ENCODE data around the gene FN1.
"Not testable (repeated sequence)": the region's sequence is repeated elsewhere in the genome, so short reads cannot be mapped to it uniquely, and the experiment has no call there.

The FN1 gene

DNA sequence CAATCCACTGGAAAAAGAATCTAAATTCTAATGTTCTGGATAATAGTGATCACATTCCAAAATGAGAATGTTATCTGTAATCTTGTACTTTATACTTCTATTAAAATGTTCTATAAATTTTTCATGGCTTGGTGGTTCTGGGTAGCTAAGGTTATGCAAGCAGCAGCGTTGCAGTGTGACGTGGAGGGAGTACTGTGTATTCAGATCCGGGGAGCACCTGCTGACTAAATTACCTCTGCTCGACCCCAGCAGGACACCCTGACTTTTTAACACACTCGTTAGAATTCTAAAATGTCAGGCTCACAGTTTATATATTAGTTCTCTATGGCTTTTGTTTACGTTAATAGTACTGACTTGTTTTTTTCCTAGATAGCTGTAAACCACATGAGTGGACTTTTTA, 111.1 kb downstream of the FN1 start:
- no peak for DNase-seq

DNA sequence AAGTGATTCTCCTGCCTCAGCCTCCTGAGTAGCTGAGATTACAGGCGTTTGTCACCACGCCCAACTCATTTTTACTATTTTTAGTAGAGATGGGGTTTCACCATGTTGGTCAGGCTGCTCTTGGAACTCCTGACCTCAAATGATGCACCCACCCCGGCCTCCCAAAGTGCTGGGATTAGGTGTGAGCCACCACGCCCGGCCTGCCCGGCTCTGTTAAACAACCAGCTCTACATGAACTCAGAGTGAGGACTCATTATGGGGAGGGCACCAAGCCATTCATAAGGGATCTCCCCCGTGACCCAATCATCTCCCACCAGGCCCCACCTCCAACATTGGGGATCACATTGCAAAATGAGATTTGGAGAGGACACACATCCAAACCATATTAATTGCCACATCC, 115.2 kb downstream of the FN1 start:
- DNase-seq = no peak

- no peak for DNase-seq
Measured at GRCh38 chr2:215320102-215320501, 115.8 kb downstream of the FN1 start.

- no peak for DNase-seq
Measured at GRCh38 chr2:215319500-215319899, 116.4 kb downstream of the FN1 start.

DNA sequence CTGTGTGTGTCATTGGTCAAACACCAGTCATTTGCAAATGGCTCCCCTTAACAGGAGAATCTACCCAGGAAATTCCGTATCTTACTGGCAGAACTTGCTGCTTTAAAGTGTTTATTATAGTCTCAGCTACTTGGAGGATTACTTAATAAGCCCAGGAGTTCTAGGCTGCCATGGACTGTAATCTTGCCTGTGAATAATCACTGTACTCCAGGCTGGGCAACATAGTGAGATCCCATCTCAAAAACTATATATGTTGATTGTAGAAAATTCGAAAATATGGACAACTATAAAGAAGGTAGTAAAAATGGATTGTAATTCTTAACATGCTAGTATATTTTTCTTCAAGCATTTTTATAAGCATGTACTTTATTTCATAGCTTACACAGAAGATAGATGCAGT, 119.5 kb downstream of the FN1 start:
- no peak for DNase-seq

GRCh38 chr2:215315301-215315700, 120.6 kb downstream of the FN1 start:
- no peak for DNase-seq

- no peak for DNase-seq
Measured at GRCh38 chr2:215314896-215315295, 121.0 kb downstream of the FN1 start.

- no peak for DNase-seq
Measured at GRCh38 chr2:215313255-215313613, 122.6 kb downstream of the FN1 start.

- peak; percentile 91 for DNase-seq
Measured at GRCh38 chr2:215311625-215312396, 124.1 kb downstream of the FN1 start, which contains the start of gene ATIC. ATIC (plus strand) TSS chr2:215312059; CDS start chr2:215312143, 84 bp downstream.

GRCh38 chr2:215311259-215311624, 124.6 kb downstream of the FN1 start:
- not testable (repeated sequence) for DNase-seq
